Osteoblast (primary cell): ENCODE measurements around the gene DCLK1. TPM values are rescaled to one million over a fixed set of nuclear protein-coding genes. Genes with fewer than 3 reads are reported as not detected.

ENCODE experiments used
- DNase-seq: peaks from one replicate; pipeline ENCODE4 v3.0.0; 2011; ENCODE audit warnings: low spot score, mixed read lengths; ENCODE audit not compliant: insufficient read length; ENCODE audit errors: missing footprints
- H2AFZ ChIP-seq: 2 replicates; pipeline ENCODE4 v1.6.0; 2011; ENCODE audit warnings: mild to moderate bottlenecking, low read length
- H3K27ac ChIP-seq: 2 replicates; pipeline ENCODE4 v1.5.1; 2011; ENCODE audit warnings: mild to moderate bottlenecking, low read depth, low read length, moderate library complexity
- H3K27me3 ChIP-seq: 2 replicates; pipeline ENCODE4 v1.6.0; 2012; ENCODE audit warnings: mild to moderate bottlenecking, control low read depth, inconsistent platforms, low read length, moderate library complexity; ENCODE audit not compliant: insufficient read depth
- H3K36me3 ChIP-seq: 2 replicates; pipeline ENCODE4 v1.5.1; 2011; ENCODE audit warnings: mild to moderate bottlenecking, low read length, control low read depth, moderate library complexity; ENCODE audit not compliant: insufficient read depth
- H3K4me1 ChIP-seq: 2 replicates; pipeline ENCODE4 v1.5.1; 2011; ENCODE audit warnings: mild to moderate bottlenecking, low read length, control low read depth, moderate library complexity; ENCODE audit not compliant: insufficient read depth
- H3K4me2 ChIP-seq: 2 replicates; pipeline ENCODE4 v1.6.0; 2011; ENCODE audit warnings: mild to moderate bottlenecking, low read length; ENCODE audit not compliant: insufficient read depth
- H3K4me3 ChIP-seq: fragments of 200-600 bp; sonication (generic); 3 replicates; pipeline ENCODE4 v1.5.1; 2012; ENCODE audit warnings: mild to moderate bottlenecking, low read length, inconsistent platforms; ENCODE audit not compliant: insufficient read depth
- H3K79me2 ChIP-seq: 2 replicates; pipeline ENCODE4 v1.6.0; 2012; ENCODE audit warnings: mild to moderate bottlenecking, low read length, control low read depth, inconsistent platforms; ENCODE audit not compliant: insufficient read depth
- H3K9me3 ChIP-seq: 2 replicates; pipeline ENCODE4 v1.5.1; 2011; ENCODE audit warnings: low read depth, low read length, control low read depth
- H4K20me1 ChIP-seq: 2 replicates; pipeline ENCODE4 v1.6.0; 2012; ENCODE audit warnings: mild to moderate bottlenecking, low read length, control low read depth; ENCODE audit not compliant: insufficient read depth
- total RNA-seq: library from RNA; depleted of rRNA; stranded (reverse); fragments of >200 nt; gene quantifications from 2 replicates; pipeline ENCODE4 v1.2.3, GENCODE V29; 2012
- TF ChIP-seq, protein P1 (sequence below): IDR thresholded peaks from 2 replicates; pipeline ENCODE4 v1.5.1; 2011; ENCODE audit warnings: mild to moderate bottlenecking, low read depth, low read length, moderate library complexity; ENCODE audit errors: extremely low read depth

DCLK1 gene
- total RNA-seq, 1 donor = 132 TPM

DNA sequence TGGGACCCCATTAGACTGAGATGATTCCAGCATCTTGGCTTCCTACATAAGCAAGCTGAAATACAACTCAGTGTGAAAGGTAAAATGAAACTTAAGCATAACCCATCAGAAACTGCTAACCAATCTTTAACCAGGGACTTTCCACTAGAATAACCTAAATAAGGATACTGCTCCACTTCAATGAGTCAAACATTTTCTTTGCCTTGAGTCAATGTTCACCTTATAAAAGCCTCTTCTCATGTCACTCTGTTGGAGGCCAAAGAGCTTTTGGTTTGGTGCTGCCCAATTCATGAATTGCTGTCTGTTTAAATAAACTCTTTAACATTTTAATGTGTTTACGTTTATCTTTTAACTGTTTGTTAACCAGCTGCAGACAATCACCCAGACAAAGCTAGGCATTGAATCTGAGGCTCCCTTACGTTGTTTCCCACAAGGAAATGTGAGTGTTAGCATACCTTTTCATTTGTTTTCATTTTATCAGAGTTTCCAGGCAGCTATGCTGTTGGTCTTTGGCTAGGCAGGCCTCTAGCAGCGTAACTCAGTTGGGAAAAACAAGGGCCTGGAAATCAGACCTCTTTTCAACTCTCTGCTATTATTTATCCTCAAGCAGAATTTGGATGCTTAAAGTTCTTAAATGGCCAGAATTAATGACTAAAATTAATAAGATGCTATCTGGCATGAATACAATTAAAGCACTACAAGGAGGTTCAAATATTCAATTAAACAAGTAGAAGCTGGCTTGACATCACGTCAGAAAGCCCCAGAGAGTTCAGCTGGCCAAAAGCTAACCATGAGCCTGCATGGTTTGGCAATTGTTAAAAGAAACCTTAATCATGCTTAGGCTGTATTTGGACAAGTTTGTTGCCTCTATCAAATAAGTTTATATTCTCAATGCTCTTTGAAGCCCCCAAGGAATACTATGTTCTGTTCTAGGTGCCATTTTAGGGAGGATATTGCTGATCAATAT, 200.2 kb downstream of the DCLK1 start:
- TF ChIP-seq, protein P1, sequence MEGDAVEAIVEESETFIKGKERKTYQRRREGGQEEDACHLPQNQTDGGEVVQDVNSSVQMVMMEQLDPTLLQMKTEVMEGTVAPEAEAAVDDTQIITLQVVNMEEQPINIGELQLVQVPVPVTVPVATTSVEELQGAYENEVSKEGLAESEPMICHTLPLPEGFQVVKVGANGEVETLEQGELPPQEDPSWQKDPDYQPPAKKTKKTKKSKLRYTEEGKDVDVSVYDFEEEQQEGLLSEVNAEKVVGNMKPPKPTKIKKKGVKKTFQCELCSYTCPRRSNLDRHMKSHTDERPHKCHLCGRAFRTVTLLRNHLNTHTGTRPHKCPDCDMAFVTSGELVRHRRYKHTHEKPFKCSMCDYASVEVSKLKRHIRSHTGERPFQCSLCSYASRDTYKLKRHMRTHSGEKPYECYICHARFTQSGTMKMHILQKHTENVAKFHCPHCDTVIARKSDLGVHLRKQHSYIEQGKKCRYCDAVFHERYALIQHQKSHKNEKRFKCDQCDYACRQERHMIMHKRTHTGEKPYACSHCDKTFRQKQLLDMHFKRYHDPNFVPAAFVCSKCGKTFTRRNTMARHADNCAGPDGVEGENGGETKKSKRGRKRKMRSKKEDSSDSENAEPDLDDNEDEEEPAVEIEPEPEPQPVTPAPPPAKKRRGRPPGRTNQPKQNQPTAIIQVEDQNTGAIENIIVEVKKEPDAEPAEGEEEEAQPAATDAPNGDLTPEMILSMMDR = no peak
- no peak overlapping the region for H3K4me3 ChIP-seq
- no peak overlapping the region for H2AFZ ChIP-seq
- H3K9me3 ChIP-seq = no peaks in the 10 kb centered on the region
- peak; percentile 13 for DNase-seq
- H3K4me2 ChIP-seq = no peak overlapping the region
- H3K27me3 ChIP-seq = no peaks in the 10 kb centered on the region
- peaks cover 23% of the 10 kb centered on the region for H3K4me1 ChIP-seq
- no peak overlapping the region for H3K27ac ChIP-seq
- H4K20me1 ChIP-seq = no peaks in the 10 kb centered on the region
- no peaks in the 10 kb centered on the region for H3K79me2 ChIP-seq
- H3K36me3 ChIP-seq = no peaks in the 10 kb centered on the region

DNA sequence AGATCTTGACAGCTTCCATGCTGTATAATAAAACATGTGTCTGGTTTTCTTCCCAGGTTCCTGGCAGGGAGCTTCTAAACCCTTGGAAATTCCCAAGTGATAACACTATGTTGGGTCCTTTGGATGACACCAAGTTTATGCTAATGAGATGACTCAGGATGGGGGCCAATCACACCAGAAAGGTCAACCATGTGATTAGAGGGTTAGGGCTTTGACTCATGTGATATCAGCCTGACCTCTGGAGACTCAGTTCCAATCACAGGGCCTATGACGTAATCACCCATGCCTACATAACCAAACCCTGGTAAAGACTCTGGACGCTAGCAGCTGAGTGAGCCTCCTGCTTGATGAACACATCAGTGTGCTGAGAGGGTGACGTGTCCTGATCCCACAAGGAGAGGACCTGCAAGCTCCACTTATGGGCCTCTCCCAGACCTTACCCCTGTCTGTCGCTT, 203.6 kb downstream of the DCLK1 start:
- Histone ChIP-seq H3K4me2 (no peak overlapping the region), H3K27ac (peak overlapping the region; percentile 71), H2AFZ (peak overlapping the region; percentile 8)

DNA sequence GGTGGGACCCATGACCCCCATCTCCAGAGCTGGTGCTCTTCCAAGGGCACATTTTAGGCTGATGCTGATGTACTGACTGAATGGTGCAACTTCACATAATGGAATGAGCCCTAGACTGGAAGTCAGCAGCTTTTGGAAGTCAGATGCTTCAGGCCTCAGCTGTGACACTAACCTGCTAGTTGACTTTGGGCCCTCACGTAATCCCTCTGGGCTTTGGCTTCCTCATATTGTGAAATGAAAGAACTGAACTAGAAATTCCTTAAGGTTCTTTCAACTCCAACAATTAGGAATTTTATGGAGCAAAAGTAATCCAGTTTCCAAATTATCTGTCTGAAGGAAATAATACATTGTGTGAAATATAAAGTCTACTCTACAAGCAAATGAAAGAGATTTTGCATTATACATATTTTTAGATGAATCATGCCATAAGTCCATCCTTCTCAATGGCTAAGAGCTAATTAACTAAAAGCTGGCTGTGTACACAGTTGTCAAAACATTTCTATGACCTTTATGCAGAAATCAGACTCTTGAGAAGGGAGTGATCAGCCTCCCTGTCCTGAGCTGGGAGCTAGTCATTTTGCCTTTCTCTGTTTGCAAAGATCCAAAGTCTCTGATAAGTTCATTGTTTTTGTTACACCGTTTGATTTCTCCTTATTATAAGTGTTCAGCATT, 204.2 kb downstream of the DCLK1 start:
- Histone ChIP-seq H3K4me3 (no peak overlapping the region), H3K36me3 (no peaks in the 10 kb centered on the region), H3K27me3 (no peaks in the 10 kb centered on the region), H2AFZ (no peak overlapping the region), H3K79me2 (no peaks in the 10 kb centered on the region), H3K4me2 (no peak overlapping the region), H3K27ac (peak overlapping the region; percentile 71), H4K20me1 (no peaks in the 10 kb centered on the region), H3K4me1 (peaks cover 38% of the 10 kb centered on the region), H3K9me3 (no peaks in the 10 kb centered on the region)
- peak; percentile 9 for DNase-seq
- TF ChIP-seq, protein P1 = no peak

More for the DNA sequence above, 203.6 kb downstream of the DCLK1 start:
- no peak overlapping the region for H3K4me3 ChIP-seq
- TF ChIP-seq, protein P1 = no peak
- H3K79me2 ChIP-seq = no peaks in the 10 kb centered on the region
- peak; percentile 85 for DNase-seq
- no peaks in the 10 kb centered on the region for H3K27me3 ChIP-seq
- H3K36me3 ChIP-seq = no peaks in the 10 kb centered on the region
- H3K9me3 ChIP-seq = no peaks in the 10 kb centered on the region
- H4K20me1 ChIP-seq = no peaks in the 10 kb centered on the region
- peaks cover 37% of the 10 kb centered on the region for H3K4me1 ChIP-seq

DNA sequence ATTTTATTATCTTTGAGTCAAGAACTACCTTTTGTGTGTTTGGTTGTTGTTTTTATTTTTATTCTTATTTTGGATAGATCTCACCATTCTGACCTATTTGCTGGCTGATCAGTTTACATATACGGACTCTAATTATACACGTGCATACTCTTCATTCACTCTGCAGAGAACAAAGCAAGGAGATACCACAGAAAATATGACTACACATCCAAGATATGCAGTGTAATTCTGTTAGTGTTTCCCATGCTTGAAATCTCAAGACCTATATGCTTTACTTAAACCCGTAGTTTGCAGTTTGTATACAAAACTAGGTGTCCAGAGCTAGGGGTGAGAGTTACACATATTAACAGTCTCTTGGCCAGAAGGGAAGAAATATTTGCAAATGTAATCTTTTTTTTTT, 205.5 kb downstream of the DCLK1 start:
- H3K36me3 ChIP-seq = no peaks in the 10 kb centered on the region
- H2AFZ ChIP-seq = no peak overlapping the region
- no peaks in the 10 kb centered on the region for H4K20me1 ChIP-seq
- H3K4me1 ChIP-seq = peaks cover 38% of the 10 kb centered on the region
- no peak overlapping the region for H3K4me3 ChIP-seq
- TF ChIP-seq, protein P1 = no peak
- no peaks in the 10 kb centered on the region for H3K27me3 ChIP-seq
- no peak for DNase-seq
- no peaks in the 10 kb centered on the region for H3K79me2 ChIP-seq
- H3K9me3 ChIP-seq = no peaks in the 10 kb centered on the region
- H3K4me2 ChIP-seq = no peak overlapping the region
- H3K27ac ChIP-seq = no peak overlapping the region
